HG02588 (cell line): Measurements from ENCODE around the gene LRP5.
"Not testable (repeated sequence)": the region's sequence is repeated elsewhere in the genome, so short reads cannot be mapped to it uniquely, and the experiment has no call there.

Experiments used
- ATAC-seq: cut with Tn5 transposase; IDR thresholded peaks from one replicate; pipeline ENCODE4 v1.9.1; 2021; ENCODE audit warnings: mild to moderate bottlenecking, moderate library complexity; ENCODE audit not compliant: unreplicated experiment

Gene LRP5

GRCh38 chr11:68438658-68439259 is 126.4 kb downstream of the LRP5 start:
- no peak for ATAC-seq

DNA sequence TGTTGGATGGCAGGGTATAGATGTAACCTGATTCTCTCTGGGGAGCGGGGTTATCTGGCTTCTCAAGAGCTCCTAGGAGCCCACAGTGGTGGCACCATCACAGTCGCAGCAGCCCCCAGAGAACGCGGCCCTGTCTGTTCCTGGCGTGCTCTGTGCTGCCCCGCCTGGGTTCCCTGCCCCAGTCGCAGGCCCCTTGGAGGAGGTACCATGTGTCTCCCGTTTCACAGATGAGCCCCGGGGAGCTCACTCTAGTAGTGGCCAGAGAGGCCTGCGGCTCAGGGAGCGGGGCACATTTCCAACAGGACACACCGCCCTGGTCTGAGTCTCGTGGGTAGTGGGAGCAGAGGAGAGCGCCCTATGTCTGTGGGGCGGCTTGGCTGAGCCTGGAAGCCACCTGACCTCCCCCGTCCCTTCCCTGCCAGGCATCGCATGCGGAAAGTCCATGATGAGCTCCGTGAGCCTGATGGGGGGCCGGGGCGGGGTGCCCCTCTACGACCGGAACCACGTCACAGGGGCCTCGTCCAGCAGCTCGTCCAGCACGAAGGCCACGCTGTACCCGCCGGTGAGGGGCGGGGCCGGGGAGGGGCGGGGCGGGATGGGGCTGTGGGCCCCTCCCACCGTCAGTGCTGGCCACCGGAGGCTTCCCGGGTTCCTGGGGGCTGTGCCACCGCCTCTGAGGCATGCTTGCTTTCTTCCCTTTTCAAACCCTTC is 127.1 kb downstream of the LRP5 start:
- no peak for ATAC-seq

DNA sequence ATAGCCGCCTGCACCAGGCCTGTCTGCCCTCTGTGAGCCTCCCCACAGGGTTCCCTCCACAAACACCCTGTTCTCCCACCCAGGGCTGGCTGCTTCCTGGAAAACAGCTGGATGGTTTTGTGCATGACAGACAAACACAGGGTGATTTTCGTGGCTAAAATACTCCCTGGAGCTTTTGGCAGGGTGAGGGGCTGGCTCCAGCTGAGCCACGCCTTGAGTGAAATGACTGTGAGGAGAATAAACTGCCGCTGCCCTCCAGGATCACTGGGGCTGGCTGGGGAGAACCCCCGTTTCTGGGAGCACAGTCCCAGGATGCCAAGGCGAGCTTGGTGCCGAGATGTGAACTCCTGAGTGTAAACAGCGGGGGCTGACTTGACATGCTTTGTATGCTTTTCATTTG is 127.8 kb downstream of the LRP5 start:
- ATAC-seq: no peak

DNA sequence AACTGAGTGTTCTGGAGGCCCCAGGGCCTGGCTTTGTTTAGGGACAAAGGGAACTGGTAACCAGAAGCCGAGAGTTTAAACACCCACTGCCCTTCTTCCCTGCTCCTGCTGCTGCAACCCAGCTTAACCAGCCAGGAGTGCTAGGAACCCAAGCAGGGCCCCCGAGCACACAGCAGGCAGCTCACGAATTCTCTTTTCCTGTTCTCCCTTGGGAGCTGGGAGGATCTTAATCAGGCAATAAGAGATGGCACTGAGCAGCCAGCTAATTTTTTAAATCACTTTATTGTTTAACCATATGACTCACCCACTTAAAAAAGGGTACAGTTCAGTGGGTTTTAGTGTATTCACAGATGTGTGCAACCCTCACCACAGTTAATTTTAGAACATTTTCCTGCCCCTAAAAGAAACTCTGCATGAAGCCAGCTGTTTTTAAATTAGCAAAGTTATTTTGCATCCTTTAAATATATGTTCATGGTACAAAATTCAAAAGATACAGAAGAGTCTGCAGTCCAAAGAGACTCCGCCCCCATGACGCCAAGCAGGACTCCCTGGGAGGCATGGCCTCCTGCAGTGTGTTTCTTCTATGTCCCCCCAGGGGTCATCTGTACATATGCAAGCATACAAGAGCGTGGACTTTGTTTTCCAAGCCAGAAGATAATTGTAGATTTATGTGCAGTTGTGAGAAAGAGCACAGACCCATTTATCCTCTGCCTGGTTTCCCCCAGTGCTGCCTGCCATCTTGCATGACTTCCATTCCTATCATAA is 129.3 kb downstream of the LRP5 start:
- no peak for ATAC-seq

DNA sequence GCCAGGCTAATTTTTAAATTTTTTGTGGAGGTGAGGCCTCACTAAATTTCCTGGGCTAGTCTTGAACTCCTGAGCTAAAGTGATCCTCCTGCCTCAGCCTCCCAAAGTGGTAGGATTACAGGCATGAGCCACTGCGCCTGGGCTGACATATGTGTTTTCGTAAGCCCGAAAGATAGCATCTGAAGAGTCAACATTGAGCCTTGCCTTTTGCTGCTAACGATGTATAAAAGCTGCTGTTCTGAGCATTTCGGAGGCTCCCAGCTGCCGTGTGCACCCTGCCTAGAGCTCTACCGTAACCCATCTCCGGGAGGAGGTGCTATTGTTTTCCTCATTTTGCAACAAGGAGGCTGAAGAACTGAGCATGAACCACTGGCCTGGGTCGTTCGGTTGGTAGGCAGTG is 130.0 kb downstream of the LRP5 start:
- ATAC-seq: no peak

- no peak for ATAC-seq
These were observed 132.2 kb downstream of the LRP5 start for GRCh38 chr11:68444566-68444965.

DNA sequence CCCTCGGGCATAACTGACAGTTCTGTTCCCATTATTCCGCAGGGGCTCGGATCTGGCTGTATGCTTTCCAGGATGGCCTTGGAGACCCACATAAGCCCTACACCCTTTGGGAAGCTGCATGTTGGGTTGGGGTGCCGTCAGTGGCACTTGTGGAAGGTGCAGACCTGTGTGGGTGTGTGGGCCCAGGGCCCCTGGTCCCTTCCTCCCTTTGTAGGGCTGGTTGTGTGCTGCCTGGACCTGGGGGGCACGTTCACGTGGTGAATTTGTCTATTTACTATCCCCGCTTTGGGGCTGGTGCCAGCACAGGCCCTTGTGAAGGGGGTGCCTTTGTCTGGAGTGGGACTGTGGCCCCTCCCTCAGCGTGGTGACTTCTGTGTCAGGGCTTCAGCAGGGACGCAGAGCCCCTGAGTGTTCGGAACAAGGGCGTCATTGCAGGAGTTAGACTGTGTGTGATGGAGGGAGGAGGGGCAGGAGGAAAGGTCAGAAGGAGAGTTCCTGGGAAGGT is 133.2 kb downstream of the LRP5 start:
- no peak for ATAC-seq

DNA sequence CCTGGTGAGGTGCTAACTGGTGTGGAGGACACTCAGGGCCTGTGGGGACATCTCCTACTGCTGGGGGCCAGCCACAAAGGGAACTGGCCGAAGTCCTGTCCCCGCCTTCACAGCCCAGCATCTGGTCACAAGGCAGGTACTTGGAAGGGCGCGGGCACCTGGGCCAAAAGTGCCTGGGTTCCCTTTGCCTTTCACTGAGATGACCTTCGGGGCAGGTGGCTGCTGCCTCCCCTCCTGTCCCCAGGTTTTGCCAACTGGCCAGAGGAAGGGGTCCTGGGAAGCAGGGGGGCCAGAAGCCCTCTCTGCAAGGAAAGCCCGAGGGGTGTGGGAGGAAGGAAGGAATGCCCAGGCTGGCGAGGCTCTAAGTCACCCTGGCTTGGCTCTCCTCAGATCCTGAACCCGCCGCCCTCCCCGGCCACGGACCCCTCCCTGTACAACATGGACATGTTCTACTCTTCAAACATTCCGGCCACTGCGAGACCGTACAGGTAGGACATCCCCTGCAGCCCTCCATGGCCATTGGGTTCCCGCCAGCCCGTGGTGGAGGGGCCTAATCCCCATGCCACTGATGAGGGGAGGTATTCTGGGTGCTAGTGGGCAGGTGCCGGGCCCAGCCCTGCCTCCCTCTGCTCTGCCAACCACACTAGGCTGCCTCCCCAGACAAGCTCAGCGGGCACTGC is 133.8 kb downstream of the LRP5 start:
- no peak for ATAC-seq

GRCh38 chr11:68447015-68447801 is 134.8 kb downstream of the LRP5 start:
- ATAC-seq: no peak

GRCh38 chr11:68447914-68448313 is 135.5 kb downstream of the LRP5 start:
- not testable (repeated sequence) for ATAC-seq

DNA sequence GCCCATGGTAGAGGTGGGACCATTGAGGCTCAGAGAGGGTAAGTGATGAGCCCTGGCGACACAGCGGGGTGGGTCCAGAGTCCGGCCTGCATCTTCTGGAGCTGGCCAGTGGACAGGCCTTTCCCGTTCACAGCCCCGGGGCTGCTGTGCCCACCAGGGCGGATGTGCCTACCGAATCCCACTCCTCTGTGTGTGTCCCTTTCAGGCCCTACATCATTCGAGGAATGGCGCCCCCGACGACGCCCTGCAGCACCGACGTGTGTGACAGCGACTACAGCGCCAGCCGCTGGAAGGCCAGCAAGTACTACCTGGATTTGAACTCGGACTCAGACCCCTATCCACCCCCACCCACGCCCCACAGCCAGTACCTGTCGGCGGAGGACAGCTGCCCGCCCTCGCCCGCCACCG is 136.2 kb downstream of the LRP5 start:
- no peak for ATAC-seq

DNA sequence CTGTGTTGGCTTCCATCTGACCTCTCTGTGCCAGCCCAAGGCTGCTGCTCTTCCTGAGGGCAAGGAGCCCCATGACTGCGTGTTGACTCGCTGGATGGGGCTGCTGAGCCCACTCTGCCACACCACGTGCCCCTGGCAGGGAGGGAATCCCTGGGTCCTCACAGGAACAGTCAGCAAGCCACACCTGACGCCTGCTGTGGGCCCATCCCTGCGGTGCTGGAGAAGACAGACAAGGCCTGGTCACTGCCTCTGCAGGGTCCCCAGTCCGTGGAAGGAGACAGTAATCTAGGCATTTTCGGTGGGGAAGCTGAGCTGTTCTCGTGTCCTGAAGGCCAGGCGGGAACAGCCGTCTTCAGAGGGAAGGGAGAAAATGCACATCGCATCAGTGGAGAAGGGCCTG is 137.6 kb downstream of the LRP5 start:
- no peak for ATAC-seq

GRCh38 chr11:68450711-68451110 is 138.3 kb downstream of the LRP5 start:
- ATAC-seq: no peak

DNA sequence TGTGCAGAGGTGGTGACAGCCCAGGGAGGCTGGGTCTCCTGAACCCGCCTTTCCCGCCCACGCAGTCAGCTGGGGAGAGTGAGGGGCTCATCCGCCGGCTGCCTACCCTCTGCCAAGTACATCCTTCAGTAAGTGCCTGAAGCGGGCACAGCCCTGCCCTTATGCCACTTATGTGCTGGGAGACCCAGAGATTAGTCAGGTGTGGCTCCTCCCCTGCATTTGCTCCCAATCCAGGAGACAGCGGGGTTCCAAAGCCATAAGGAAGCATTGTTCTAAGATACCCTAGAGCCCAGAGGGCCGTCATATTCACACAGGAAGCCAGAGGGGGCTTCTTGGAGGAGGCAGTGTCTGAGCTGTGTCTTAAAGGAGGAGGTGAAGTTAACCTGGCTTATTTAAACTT is 142.4 kb downstream of the LRP5 start:
- no peak for ATAC-seq

- ATAC-seq: no peak
These were observed 143.1 kb downstream of the LRP5 start for GRCh38 chr11:68455485-68455884.

GRCh38 chr11:68457216-68457897 is 145.0 kb downstream of the LRP5 start:
- ATAC-seq: no peak

- ATAC-seq: no peak
These were observed 145.5 kb downstream of the LRP5 start for GRCh38 chr11:68457898-68458249.

DNA sequence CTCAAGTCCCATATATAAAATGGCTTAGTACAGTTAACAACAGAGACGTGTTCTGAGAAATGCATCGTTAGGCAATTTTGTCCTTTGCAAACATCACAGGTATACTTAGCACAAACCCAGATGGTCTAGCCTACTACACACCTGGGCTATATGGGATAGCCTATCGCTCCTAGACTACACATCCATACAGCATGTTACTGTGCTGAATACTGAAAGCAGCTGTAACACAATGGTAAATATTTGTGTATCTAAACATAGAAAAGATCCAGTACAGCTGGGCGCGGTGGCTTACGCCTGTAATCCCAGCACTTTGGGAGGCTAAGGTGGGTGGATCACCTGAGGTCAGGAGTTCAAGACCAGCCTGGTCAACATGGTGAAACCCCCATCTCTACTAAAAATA is 145.9 kb downstream of the LRP5 start:
- not testable (repeated sequence) for ATAC-seq

- peak; percentile 81 for ATAC-seq
These were observed 147.7 kb downstream of the LRP5 start for GRCh38 chr11:68459886-68460740.
